C4-2B (cell line): Measurements from ENCODE around the gene TRIM52.
A peak's percentile ranks its signal among the peaks of the same experiment; 100 is the strongest.
"Not testable (repeated sequence)": the region's sequence is repeated elsewhere in the genome, so short reads cannot be mapped to it uniquely, and the experiment has no call there.

Experiments
- H3K27ac ChIP-seq: fragments of 450-650 bp; 2 replicates; pipeline ENCODE4 v1.5.1; 2017
- ZFX ChIP-seq: fragments of 450-650 bp; IDR thresholded peaks from 2 replicates; pipeline ENCODE4 v1.6.1; 2017
- TF ChIP-seq, protein P1 (sequence below): fragments of 450-650 bp; conservative IDR thresholded peaks from 2 replicates; pipeline ENCODE4 v1.5.1; 2017; ENCODE audit warnings: mild to moderate bottlenecking

TRIM52 gene

DNA sequence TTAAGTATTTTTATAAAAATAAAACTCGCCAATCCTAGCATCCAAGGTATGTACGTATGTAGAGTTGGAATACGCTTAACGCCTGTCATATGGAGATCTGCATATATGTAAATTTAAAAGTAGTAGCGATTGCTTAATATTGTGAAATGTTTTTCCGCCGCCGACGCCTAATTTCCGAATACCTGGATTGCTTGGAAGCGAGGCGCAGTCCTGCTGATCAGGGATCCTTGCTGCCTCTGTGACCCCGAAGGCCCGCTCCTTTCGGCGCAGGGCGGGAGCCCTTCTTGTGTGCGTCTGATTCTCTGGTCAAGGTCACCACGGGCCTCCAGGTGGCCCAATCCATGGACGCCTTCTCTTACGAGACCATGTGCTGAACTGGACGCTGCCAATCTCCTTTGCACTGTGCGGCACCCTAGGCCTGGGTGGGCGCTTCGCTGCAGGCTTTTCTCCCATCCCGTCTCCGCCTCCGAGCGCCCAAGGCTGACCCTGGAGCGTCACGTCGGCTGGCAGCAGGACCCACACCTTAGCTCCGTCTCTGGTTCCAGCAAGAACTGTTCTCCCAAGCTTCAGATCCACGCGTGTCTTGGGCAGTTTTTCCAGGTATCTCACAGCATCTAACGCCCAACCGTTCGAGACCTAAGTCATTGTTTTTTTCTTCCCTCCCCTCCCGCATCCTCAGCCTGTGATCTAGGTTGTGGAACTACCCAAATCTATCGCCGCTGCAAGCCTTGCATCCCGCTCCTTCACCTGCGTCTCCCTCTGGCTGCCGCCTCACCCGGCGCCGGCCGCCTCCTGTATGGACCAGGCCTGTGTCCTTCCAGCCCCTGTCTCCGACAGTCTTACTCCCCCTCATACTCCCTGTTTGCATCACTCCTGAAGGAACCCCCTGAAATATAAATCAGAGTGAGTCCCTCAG lies 41.4 kb downstream of the TRIM52 start:
- H3K27ac ChIP-seq, result no peak overlapping the region
- TF ChIP-seq ZFX, result no peak
- TF ChIP-seq, protein P1, sequence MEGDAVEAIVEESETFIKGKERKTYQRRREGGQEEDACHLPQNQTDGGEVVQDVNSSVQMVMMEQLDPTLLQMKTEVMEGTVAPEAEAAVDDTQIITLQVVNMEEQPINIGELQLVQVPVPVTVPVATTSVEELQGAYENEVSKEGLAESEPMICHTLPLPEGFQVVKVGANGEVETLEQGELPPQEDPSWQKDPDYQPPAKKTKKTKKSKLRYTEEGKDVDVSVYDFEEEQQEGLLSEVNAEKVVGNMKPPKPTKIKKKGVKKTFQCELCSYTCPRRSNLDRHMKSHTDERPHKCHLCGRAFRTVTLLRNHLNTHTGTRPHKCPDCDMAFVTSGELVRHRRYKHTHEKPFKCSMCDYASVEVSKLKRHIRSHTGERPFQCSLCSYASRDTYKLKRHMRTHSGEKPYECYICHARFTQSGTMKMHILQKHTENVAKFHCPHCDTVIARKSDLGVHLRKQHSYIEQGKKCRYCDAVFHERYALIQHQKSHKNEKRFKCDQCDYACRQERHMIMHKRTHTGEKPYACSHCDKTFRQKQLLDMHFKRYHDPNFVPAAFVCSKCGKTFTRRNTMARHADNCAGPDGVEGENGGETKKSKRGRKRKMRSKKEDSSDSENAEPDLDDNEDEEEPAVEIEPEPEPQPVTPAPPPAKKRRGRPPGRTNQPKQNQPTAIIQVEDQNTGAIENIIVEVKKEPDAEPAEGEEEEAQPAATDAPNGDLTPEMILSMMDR, result no peak

GRCh38 chr5:181218795-181219124 lies 42.2 kb downstream of the TRIM52 start:
- H3K27ac ChIP-seq, result no peak overlapping the region
- no peak for TF ChIP-seq ZFX
- TF ChIP-seq, protein P1, result no peak

GRCh38 chr5:181217803-181218062 lies 43.2 kb downstream of the TRIM52 start:
- H3K27ac ChIP-seq, result peak overlapping the region; percentile 16; the same call in 1 of the 2 replicates
- no peak for TF ChIP-seq ZFX
- TF ChIP-seq, protein P1, result no peak

- no peak for TF ChIP-seq ZFX
- TF ChIP-seq, protein P1, result no peak
- H3K27ac ChIP-seq, result peak overlapping the region; percentile 16; the same call in 1 of the 2 replicates
These were observed 43.7 kb downstream of the TRIM52 start for GRCh38 chr5:181217111-181217802.

- H3K27ac ChIP-seq, result no peak overlapping the region
- TF ChIP-seq, protein P1, result no peak
- no peak for TF ChIP-seq ZFX
These were observed 44.6 kb downstream of the TRIM52 start for GRCh38 chr5:181215997-181216989.

- H3K27ac ChIP-seq, result not testable (repeated sequence)
These were observed 46.7 kb downstream of the TRIM52 start for GRCh38 chr5:181214249-181214648.

DNA sequence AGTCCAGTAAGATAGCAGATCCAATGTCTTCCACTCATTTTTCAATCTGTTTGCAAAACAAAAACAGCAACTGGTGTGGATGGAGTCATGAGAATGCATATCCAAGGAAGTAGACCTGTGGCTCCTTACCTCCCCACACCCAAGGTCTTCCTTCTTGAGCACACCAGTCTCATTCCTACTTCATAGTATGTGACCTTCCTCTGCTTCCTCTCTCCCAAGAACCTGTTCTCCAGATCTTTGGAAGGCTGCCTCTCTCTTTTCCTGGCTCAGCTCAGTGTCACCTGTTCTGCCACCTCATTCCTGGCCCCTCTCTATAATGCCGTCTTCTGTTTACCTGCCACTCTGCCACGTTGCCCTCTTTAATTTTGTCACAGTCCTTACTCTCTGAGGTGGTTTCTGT lies 48.0 kb downstream of the TRIM52 start:
- TF ChIP-seq, protein P1, result no peak
- no peak for TF ChIP-seq ZFX
- H3K27ac ChIP-seq, result no peak overlapping the region
